H9 (cell line): Measurements from ENCODE around the gene DOK6. TPM values are rescaled to one million over a fixed set of nuclear protein-coding genes. Genes with fewer than 3 reads are reported as not detected.

Experiments
- DNase-seq: peaks from one replicate; pipeline ENCODE4 v3.0.0-alpha.2; 2017
- H2AFZ ChIP-seq: one replicate; pipeline ENCODE4 v1.6.1; 2013; ENCODE audit warnings: mild to moderate bottlenecking, low read length, control low read depth, moderate library complexity
- H2AK5ac ChIP-seq: 2 replicates; pipeline ENCODE4 v1.6.1; 2013; ENCODE audit warnings: low read length, control low read depth, mixed read lengths; ENCODE audit not compliant: insufficient read length
- H2BK120ac ChIP-seq: one replicate; pipeline ENCODE4 v1.6.1; 2013; ENCODE audit warnings: low read depth, mild to moderate bottlenecking, low read length, control low read depth, inconsistent platforms; ENCODE audit not compliant: poor library complexity, severe bottlenecking
- H2BK12ac ChIP-seq: 2 replicates; pipeline ENCODE4 v1.6.1; 2013; ENCODE audit warnings: low read length, control low read depth, mixed read lengths, low read depth; ENCODE audit not compliant: insufficient read length
- H2BK15ac ChIP-seq: 2 replicates; pipeline ENCODE4 v1.6.1; 2013; ENCODE audit warnings: low read depth, low read length, control low read depth
- H2BK20ac ChIP-seq: one replicate; pipeline ENCODE4 v1.6.1; 2013; ENCODE audit warnings: low read depth, mild to moderate bottlenecking, low read length, control low read depth, inconsistent platforms; ENCODE audit not compliant: poor library complexity, severe bottlenecking
- H2BK5ac ChIP-seq: 2 replicates; pipeline ENCODE4 v1.6.1; 2013; ENCODE audit warnings: low read length, control low read depth, mixed read lengths; ENCODE audit not compliant: insufficient read length
- H3K14ac ChIP-seq: 2 replicates; pipeline ENCODE4 v1.6.1; 2013; ENCODE audit warnings: low read length, control low read depth; ENCODE audit not compliant: insufficient read depth
- H3K18ac ChIP-seq: 2 replicates; pipeline ENCODE4 v1.6.1; 2013; ENCODE audit warnings: low read depth, mild to moderate bottlenecking, mixed read lengths, low read length, control low read depth; ENCODE audit not compliant: insufficient read length
- H3K23ac ChIP-seq: 2 replicates; pipeline ENCODE4 v1.6.1; 2013; ENCODE audit warnings: low read length, control low read depth, mixed read lengths, low read depth; ENCODE audit not compliant: insufficient read length
- H3K23me2 ChIP-seq: 2 replicates; pipeline ENCODE4 v1.6.1; 2013; ENCODE audit warnings: low read depth, mild to moderate bottlenecking, mixed read lengths, low read length, control low read depth; ENCODE audit not compliant: insufficient read length, poor library complexity, severe bottlenecking
- H3K27ac ChIP-seq: 2 replicates; pipeline ENCODE4 v1.5.1; 2013; ENCODE audit warnings: low read length, control low read depth, mixed read lengths, low read depth; ENCODE audit not compliant: insufficient read length
- H3K27me3 ChIP-seq: 2 replicates; pipeline ENCODE4 v1.6.1; 2013; ENCODE audit warnings: low read length, control low read depth, inconsistent platforms; ENCODE audit not compliant: insufficient read depth
- H3K4ac ChIP-seq: 2 replicates; pipeline ENCODE4 v1.6.1; 2013; ENCODE audit warnings: low read depth, mild to moderate bottlenecking, control low read depth, inconsistent platforms, low read length, moderate library complexity
- H3K4me1 ChIP-seq: 2 replicates; pipeline ENCODE4 v1.6.1; 2013; ENCODE audit warnings: low read length, control low read depth, inconsistent platforms; ENCODE audit not compliant: insufficient read depth
- H3K4me2 ChIP-seq: 2 replicates; pipeline ENCODE4 v1.6.1; 2013; ENCODE audit warnings: low read length, control low read depth, mixed read lengths; ENCODE audit not compliant: insufficient read length, insufficient read depth
- H3K56ac ChIP-seq: 2 replicates; pipeline ENCODE4 v1.6.1; 2013; ENCODE audit warnings: low read depth, mild to moderate bottlenecking, mixed read lengths, low read length, control low read depth; ENCODE audit not compliant: insufficient read length
- H3K79me1 ChIP-seq: 2 replicates; pipeline ENCODE4 v1.6.1; 2013; ENCODE audit warnings: low read depth, mild to moderate bottlenecking, moderate library complexity, low read length, control low read depth, inconsistent platforms; ENCODE audit not compliant: insufficient read depth, poor library complexity, severe bottlenecking
- H3K79me2 ChIP-seq: 2 replicates; pipeline ENCODE4 v1.6.1; 2013; ENCODE audit warnings: low read length, control low read depth, inconsistent platforms; ENCODE audit not compliant: insufficient read depth
- H3K9ac ChIP-seq: 2 replicates; pipeline ENCODE4 v1.6.1; 2013; ENCODE audit warnings: low read length, control low read depth, mixed read lengths; ENCODE audit not compliant: insufficient read length; ENCODE audit errors: extremely low read depth
- H3K9me3 ChIP-seq: one replicate; pipeline ENCODE4 v1.6.1; 2013; ENCODE audit warnings: low read depth, low read length, inconsistent platforms; ENCODE audit not compliant: control insufficient read depth
- H3T11ph ChIP-seq: one replicate; pipeline ENCODE4 v1.6.1; 2013; ENCODE audit warnings: mild to moderate bottlenecking, low read length, control low read depth, inconsistent platforms
- H4K20me1 ChIP-seq: one replicate; pipeline ENCODE4 v1.6.1; 2013; ENCODE audit not compliant: control insufficient read depth, insufficient read length, insufficient read depth
- H4K5ac ChIP-seq: 2 replicates; pipeline ENCODE4 v1.6.1; 2013; ENCODE audit warnings: low read depth, mild to moderate bottlenecking, mixed read lengths, low read length, control low read depth; ENCODE audit not compliant: insufficient read length
- H4K8ac ChIP-seq: replicated peaks from 2 replicates; pipeline ENCODE4 v1.6.1; 2013; ENCODE audit warnings: low read length, control low read depth, mixed read lengths, low read depth; ENCODE audit not compliant: insufficient read length
- H4K91ac ChIP-seq: 2 replicates; pipeline ENCODE4 v1.6.1; 2013; ENCODE audit warnings: low read depth, mild to moderate bottlenecking, moderate library complexity, mixed read lengths, low read length, control low read depth; ENCODE audit not compliant: insufficient read length
- H3K27ac Mint-ChIP-seq, 3 experiments: 2 replicates in 2 of 3; 3 replicates in 1 of 3; pipeline ENCODE4 v1.8.0; 2020 to 2021; ENCODE audit warnings: mixed read lengths in 3 of 3, mild to moderate bottlenecking in 1 of 3, moderate library complexity in 1 of 3
- H3K27me3 Mint-ChIP-seq: 2 replicates; pipeline ENCODE4 v1.8.0; 2021; ENCODE audit warnings: low read depth, mild to moderate bottlenecking, moderate library complexity, mixed read lengths
- H3K36me3 Mint-ChIP-seq, 3 experiments: 2 replicates in 2 of 3; 3 replicates in 1 of 3; pipeline ENCODE4 v1.8.0; 2020 to 2021; ENCODE audit warnings: low read depth in 3 of 3, mixed read lengths in 3 of 3; ENCODE audit not compliant: insufficient read depth in 1 of 3
- H3K4me1 Mint-ChIP-seq, 2 experiments: 2 replicates each; pipeline ENCODE4 v1.8.0; 2020; ENCODE audit warnings: mixed read lengths in 2 of 2
- H3K4me3 Mint-ChIP-seq, 2 experiments: 2 replicates in 1 of 2; 3 replicates in 1 of 2; pipeline ENCODE4 v1.8.0; 2020 to 2021; ENCODE audit warnings: mild to moderate bottlenecking in 2 of 2, mixed read lengths in 2 of 2, moderate library complexity in 1 of 2
- H3K9me3 Mint-ChIP-seq, 2 experiments: 2 replicates in 1 of 2; 3 replicates in 1 of 2; pipeline ENCODE4 v1.8.0; 2020; ENCODE audit warnings: mild to moderate bottlenecking in 2 of 2, mixed read lengths in 2 of 2, moderate library complexity in 1 of 2
- CTCF ChIP-seq: fragments of 200-600 bp; sonication (generic); conservative IDR thresholded peaks from 3 replicates; pipeline ENCODE4 v1.8.0; 2021; ENCODE audit warnings: antibody characterized with exemption, mild to moderate bottlenecking
- WGBS: extraction: QIAGEN DNeasy Blood & Tissue Kit; methylation state at CpG from one replicate; pipeline ENCODE4 v1.1.7; 2013; ENCODE audit warnings: missing lambda C conversion rate, low lambda C conversion rate, mixed read lengths; ENCODE audit not compliant: insufficient read length; ENCODE audit errors: extremely low coverage; 5-methylcytosine and 5-hydroxymethylcytosine counted together
- total RNA-seq: library from RNA; stranded (reverse); gene quantifications from 2 replicates; pipeline ENCODE4 v1.2.1, GENCODE V29; 2021

DOK6 gene
- total RNA-seq, 1 experiment from 2014 or later: 0.20 TPM

- Histone ChIP-seq H3K27ac (no peak overlapping the region), H2BK5ac (no peak overlapping the region), H3K4me1 (0 out of 2 replicates have a peak, but pooled peaks cover 3% of the 10 kb centered on the region), H4K91ac (no peak overlapping the region), H2BK120ac (no peak overlapping the region), H3K79me1 (no peaks in the 10 kb centered on the region), H2BK12ac (no peak overlapping the region), H3K79me2 (no peaks in the 10 kb centered on the region), H3K23me2 (no peaks in the 10 kb centered on the region), H3K14ac (no peak overlapping the region), H2AFZ (no peak overlapping the region), H2BK15ac (no peak overlapping the region), H3K9me3 (no peaks in the 10 kb centered on the region), H4K20me1 (no peaks in the 10 kb centered on the region), H2AK5ac (no peak overlapping the region), H4K8ac (no peak overlapping the region), H2BK20ac (no peak overlapping the region), H3K9ac (no peak overlapping the region), H3K56ac (no peak overlapping the region), H3K4me2 (no peak overlapping the region), H4K5ac (no peak overlapping the region), H3K4ac (no peak overlapping the region), H3K18ac (no peak overlapping the region), H3K27me3 (no peaks in the 10 kb centered on the region), H3K23ac (no peak overlapping the region), H3T11ph (no peak overlapping the region)
- no peak for DNase-seq
- Mint-ChIP-seq H3K9me3 (peaks cover 0 to 5% of the 10 kb centered on the region in 2 experiments; a peak in 2 of 5 replicates), H3K27ac (no peak overlapping the region), H3K4me3 (no peak overlapping the region), H3K4me1 (peaks cover 5 to 6% of the 10 kb centered on the region in 2 experiments), H3K36me3 (no peaks in the 10 kb centered on the region; a peak in 1 of 7 replicates), H3K27me3 (no peaks in the 10 kb centered on the region)
- no peak for TF ChIP-seq CTCF
- WGBS: no CpG with 5 or more reads among the region's 8 CpGs
Observed at GRCh38 chr18:69725009-69725408, 324.3 kb downstream of the DOK6 start.
